ENCODE data around the gene SHB. TPM values are rescaled to one million over a fixed set of nuclear protein-coding genes. Genes with fewer than 3 reads are reported as not detected.

SHB gene
- total and polyA plus RNA-seq, 2 of the 8 experiments (the other 6 are each of a cell fraction or from before 2014, with no cell fraction given): 4.1 to 12.6 TPM

DNA sequence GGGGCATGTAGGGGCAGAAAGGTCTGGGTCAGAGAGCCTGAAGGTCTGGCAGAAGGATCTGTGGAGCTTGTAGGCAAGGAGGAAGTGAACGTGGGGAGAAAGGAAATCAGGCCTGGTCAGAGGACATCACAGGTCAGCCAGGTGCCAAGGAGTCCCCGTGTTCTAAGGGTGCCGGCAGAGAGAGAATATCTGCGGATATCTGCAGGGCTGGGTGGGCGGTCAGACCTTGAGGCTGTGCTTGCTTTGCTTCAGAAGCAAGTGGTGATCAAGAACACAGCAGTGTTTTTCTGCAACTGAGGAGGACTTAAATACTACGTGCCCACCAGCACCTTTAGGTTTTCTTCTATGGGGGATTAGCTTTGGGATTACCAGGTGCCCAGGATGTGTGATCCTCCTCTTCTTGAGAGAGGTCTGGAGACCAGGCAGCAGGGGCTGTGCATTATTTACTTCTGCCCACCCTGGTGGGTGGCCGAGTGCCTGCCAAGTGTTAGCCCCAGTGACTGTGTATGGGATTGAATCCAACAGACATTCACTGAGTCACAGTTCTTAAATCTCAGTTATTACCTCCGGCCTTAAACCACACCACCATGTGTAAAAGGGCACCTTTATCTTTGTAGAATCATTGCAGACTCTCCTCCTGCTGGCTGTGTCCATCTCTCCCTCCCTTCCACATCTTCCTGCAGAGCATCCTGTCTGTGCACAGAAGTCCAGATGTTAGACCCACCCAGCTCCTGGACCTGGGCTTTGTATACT is 12.5 kb upstream of the SHB start (continued):
- TF ChIP-seq POU5F1 (IDR thresholded peaks at IDR 0.05; ENCODE audit: low read depth, low read length): no peak
- TF ChIP-seq, protein P1, sequence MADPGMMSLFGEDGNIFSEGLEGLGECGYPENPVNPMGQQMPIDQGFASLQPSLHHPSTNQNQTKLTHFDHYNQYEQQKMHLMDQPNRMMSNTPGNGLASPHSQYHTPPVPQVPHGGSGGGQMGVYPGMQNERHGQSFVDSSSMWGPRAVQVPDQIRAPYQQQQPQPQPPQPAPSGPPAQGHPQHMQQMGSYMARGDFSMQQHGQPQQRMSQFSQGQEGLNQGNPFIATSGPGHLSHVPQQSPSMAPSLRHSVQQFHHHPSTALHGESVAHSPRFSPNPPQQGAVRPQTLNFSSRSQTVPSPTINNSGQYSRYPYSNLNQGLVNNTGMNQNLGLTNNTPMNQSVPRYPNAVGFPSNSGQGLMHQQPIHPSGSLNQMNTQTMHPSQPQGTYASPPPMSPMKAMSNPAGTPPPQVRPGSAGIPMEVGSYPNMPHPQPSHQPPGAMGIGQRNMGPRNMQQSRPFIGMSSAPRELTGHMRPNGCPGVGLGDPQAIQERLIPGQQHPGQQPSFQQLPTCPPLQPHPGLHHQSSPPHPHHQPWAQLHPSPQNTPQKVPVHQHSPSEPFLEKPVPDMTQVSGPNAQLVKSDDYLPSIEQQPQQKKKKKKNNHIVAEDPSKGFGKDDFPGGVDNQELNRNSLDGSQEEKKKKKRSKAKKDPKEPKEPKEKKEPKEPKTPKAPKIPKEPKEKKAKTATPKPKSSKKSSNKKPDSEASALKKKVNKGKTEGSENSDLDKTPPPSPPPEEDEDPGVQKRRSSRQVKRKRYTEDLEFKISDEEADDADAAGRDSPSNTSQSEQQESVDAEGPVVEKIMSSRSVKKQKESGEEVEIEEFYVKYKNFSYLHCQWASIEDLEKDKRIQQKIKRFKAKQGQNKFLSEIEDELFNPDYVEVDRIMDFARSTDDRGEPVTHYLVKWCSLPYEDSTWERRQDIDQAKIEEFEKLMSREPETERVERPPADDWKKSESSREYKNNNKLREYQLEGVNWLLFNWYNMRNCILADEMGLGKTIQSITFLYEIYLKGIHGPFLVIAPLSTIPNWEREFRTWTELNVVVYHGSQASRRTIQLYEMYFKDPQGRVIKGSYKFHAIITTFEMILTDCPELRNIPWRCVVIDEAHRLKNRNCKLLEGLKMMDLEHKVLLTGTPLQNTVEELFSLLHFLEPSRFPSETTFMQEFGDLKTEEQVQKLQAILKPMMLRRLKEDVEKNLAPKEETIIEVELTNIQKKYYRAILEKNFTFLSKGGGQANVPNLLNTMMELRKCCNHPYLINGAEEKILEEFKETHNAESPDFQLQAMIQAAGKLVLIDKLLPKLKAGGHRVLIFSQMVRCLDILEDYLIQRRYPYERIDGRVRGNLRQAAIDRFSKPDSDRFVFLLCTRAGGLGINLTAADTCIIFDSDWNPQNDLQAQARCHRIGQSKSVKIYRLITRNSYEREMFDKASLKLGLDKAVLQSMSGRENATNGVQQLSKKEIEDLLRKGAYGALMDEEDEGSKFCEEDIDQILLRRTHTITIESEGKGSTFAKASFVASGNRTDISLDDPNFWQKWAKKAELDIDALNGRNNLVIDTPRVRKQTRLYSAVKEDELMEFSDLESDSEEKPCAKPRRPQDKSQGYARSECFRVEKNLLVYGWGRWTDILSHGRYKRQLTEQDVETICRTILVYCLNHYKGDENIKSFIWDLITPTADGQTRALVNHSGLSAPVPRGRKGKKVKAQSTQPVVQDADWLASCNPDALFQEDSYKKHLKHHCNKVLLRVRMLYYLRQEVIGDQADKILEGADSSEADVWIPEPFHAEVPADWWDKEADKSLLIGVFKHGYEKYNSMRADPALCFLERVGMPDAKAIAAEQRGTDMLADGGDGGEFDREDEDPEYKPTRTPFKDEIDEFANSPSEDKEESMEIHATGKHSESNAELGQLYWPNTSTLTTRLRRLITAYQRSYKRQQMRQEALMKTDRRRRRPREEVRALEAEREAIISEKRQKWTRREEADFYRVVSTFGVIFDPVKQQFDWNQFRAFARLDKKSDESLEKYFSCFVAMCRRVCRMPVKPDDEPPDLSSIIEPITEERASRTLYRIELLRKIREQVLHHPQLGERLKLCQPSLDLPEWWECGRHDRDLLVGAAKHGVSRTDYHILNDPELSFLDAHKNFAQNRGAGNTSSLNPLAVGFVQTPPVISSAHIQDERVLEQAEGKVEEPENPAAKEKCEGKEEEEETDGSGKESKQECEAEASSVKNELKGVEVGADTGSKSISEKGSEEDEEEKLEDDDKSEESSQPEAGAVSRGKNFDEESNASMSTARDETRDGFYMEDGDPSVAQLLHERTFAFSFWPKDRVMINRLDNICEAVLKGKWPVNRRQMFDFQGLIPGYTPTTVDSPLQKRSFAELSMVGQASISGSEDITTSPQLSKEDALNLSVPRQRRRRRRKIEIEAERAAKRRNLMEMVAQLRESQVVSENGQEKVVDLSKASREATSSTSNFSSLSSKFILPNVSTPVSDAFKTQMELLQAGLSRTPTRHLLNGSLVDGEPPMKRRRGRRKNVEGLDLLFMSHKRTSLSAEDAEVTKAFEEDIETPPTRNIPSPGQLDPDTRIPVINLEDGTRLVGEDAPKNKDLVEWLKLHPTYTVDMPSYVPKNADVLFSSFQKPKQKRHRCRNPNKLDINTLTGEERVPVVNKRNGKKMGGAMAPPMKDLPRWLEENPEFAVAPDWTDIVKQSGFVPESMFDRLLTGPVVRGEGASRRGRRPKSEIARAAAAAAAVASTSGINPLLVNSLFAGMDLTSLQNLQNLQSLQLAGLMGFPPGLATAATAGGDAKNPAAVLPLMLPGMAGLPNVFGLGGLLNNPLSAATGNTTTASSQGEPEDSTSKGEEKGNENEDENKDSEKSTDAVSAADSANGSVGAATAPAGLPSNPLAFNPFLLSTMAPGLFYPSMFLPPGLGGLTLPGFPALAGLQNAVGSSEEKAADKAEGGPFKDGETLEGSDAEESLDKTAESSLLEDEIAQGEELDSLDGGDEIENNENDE (IDR thresholded peaks at IDR 0.05; ENCODE audit: insufficient replicate concordance, low read length): no peak
